ENCODE data around the gene CORO1C. TPM values are rescaled to one million over a fixed set of nuclear protein-coding genes. Genes with fewer than 3 reads are reported as not detected.

CORO1C gene
- polyA plus RNA-seq, 1 experiment: 532 TPM

DNA sequence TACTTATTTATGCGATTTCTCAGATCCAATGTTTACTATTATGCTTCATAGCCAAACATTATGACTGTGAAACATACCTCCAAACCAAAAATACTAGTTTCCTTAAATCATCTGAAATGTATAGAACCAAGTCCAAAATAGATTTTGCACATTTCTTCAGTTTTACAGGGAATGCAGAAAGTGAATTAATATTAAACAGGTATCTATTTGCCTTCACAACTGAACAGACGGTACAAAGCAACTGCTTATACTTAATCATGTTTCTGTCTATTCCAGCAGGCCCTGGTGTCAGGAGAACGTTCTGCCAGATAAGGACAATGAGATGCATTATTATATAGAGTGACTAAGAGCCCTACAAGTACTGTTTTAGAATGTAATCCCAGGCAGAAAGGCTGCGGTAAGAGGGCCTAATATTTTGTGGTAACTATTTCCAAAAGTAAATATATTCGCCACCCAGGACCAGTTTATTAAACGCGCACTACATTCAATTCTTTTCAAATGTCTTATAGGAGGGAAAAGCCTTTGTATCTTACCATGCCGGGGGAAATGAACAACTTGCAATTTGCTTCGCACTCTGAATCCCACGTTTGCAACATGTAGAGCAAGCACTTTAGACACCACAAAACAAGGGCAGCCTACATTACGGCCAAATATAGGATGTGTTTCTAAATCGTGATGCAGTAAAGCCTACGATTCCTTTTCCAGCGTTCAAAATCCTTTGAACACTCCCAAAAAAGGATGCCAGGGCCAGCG lies 1.5 kb downstream of the CORO1C start:
- Histone ChIP-seq H3K36me3 (ENCODE audit: control insufficient read depth, insufficient read depth, low read length) (no peaks in the 10 kb centered on the region), H3K27me3 (ENCODE audit: control insufficient read depth, insufficient read depth, low read length) (no peaks in the 10 kb centered on the region), H3K4me3 (ENCODE audit: low read depth, low read length) (peak overlapping the region; percentile 98)
- no peak for DNase-seq (ENCODE audit: low read depth)
- TF ChIP-seq, protein P1, sequence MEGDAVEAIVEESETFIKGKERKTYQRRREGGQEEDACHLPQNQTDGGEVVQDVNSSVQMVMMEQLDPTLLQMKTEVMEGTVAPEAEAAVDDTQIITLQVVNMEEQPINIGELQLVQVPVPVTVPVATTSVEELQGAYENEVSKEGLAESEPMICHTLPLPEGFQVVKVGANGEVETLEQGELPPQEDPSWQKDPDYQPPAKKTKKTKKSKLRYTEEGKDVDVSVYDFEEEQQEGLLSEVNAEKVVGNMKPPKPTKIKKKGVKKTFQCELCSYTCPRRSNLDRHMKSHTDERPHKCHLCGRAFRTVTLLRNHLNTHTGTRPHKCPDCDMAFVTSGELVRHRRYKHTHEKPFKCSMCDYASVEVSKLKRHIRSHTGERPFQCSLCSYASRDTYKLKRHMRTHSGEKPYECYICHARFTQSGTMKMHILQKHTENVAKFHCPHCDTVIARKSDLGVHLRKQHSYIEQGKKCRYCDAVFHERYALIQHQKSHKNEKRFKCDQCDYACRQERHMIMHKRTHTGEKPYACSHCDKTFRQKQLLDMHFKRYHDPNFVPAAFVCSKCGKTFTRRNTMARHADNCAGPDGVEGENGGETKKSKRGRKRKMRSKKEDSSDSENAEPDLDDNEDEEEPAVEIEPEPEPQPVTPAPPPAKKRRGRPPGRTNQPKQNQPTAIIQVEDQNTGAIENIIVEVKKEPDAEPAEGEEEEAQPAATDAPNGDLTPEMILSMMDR (IDR thresholded peaks at IDR 0.05; ENCODE audit: insufficient read depth, low read depth, low read length): no peak
- ChIA-PET CTCF (interaction anchor here (1.4 kb wide), 1 partner anchor 48 kb away, joined by 4 read pairs; no protein-coding TSS in a partner anchor), POLR2A (interaction anchor here (0.6 kb wide), 1 partner anchor 120 kb away, joined by 40 read pairs; no protein-coding TSS in a partner anchor)

DNA sequence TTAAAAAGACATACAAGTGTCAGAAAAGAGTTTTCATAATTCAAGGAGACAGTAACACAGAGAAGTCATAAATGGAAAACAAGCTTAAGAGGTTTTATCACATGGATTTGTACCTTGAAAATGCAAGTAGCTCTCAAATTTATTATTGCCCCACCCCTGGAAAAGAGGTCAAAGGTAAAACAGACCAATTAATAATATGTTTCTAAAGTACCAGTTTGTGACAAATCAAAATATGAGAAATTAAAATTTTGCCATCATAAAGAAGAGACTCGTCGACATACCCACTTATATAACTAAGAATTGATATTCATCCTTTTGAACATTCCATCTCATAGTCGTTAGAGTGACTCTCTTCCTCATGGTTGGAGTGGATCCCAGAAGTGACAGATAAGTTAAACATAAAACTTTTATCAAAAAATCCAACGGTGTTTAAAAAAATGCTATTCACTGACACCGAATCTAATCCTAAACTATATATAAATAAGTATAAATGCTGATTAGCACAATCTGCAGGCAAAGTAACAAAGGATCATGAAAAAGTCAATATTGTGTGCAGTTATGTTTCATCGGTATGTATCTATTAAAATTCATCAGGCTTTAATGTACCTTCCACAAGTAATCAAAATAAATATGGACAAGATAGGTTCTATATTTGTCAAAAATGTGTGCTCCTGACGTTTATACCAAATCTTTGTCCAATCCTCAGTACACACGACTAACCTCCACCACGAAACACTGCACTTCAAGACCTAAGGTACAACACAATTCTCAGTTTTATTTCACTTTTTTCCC lies 2.3 kb downstream of the CORO1C start:
- DNase-seq (ENCODE audit: low read depth): no peak
- no peaks in the 10 kb centered on the region for H3K27me3 ChIP-seq (ENCODE audit: control insufficient read depth, insufficient read depth, low read length)
- ChIA-PET POLR2A (no interaction called here), CTCF (no interaction called here)
- TF ChIP-seq, protein P1 (IDR thresholded peaks at IDR 0.05; ENCODE audit: insufficient read depth, low read depth, low read length): no peak
- peak overlapping the region; percentile 98 for H3K4me3 ChIP-seq (ENCODE audit: low read depth, low read length)
- no peaks in the 10 kb centered on the region for H3K36me3 ChIP-seq (ENCODE audit: control insufficient read depth, insufficient read depth, low read length)

DNA sequence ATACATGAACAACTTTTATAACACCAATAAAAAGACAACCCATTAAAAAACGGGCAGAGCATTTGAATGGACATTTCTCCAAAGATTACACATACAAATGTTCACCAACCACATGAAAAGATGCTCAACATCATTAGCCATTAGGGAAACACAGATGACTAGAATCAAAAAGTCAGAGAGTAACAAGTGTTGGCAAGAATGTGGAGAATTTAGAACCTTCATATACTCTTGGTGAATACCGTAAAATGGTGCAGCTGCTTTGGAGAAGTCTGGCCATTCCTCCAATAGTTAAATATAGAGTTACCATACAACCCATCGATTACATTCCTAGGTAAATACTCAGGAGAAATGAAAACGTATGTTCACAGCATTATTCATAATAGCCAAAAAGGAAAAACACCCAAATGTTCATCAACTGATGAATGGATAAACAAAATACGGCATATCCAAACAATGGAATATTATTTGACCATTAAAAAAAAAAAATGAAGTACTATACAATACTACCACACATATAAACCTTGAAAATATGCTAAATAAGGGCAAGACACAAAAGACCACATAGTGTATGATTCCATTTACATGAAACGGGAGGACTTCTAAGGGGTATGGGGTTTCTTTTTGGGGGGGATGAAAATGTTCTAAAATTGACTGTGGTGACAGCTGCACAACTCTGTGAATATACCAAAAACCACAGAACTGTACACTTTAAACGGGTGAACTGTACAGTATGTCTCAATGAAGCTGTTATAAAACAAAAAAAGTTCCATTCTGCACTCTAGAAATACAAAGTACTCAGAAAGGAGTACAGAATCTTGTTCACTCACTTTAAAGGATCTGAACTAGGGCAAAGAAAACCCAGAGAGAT lies 3.2 kb downstream of the CORO1C start:
- DNase-seq (ENCODE audit: low read depth): no peak
- Histone ChIP-seq H3K27me3 (ENCODE audit: control insufficient read depth, insufficient read depth, low read length) (no peaks in the 10 kb centered on the region), H3K36me3 (ENCODE audit: control insufficient read depth, insufficient read depth, low read length) (no peaks in the 10 kb centered on the region), H3K4me3 (ENCODE audit: low read depth, low read length) (no peak overlapping the region)
- ChIA-PET POLR2A (no interaction called here), CTCF (interaction anchor here (1.6 to 2.1 kb wide), 2 partner anchors 63 to 74 kb away, joined by 4 read pairs; no protein-coding TSS in a partner anchor)
- TF ChIP-seq, protein P1 (IDR thresholded peaks at IDR 0.05; ENCODE audit: insufficient read depth, low read depth, low read length): no peak

DNA sequence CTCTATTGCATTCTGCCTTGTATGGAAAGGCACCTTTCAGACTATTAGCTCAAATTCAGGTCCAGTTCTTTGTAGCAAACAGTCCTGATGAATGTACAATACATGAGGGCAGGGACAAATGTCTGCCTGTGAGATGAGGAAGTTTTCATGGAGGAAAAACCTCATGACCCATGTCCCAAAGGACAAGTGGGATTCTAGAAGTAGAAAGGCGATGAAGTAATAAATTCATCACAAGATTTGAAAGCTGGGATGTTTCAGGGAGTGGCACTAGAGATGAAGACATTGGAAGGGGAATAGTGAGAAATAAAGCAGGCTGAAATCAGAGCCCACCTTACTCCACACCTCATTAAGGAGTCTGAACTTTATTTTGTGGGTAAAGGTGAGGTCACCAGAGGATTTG lies 4.2 kb downstream of the CORO1C start:
- Histone ChIP-seq H3K36me3 (ENCODE audit: control insufficient read depth, insufficient read depth, low read length) (no peaks in the 10 kb centered on the region), H3K4me3 (ENCODE audit: low read depth, low read length) (no peak overlapping the region), H3K27me3 (ENCODE audit: control insufficient read depth, insufficient read depth, low read length) (no peaks in the 10 kb centered on the region)
- ChIA-PET CTCF (interaction anchor here (1.0 to 2.1 kb wide), 3 partner anchors 61 to 75 kb away, joined by 4 read pairs; no protein-coding TSS in a partner anchor), POLR2A (no interaction called here)
- DNase-seq (ENCODE audit: low read depth): no peak
- TF ChIP-seq, protein P1 (IDR thresholded peaks at IDR 0.05; ENCODE audit: insufficient read depth, low read depth, low read length): no peak

All from BJ (cell line).